ENCODE data around the gene ATL1.
"Not testable (repeated sequence)": the region's sequence is repeated elsewhere in the genome, so short reads cannot be mapped to it uniquely, and the experiment has no call there.

Gene ATL1

DNA sequence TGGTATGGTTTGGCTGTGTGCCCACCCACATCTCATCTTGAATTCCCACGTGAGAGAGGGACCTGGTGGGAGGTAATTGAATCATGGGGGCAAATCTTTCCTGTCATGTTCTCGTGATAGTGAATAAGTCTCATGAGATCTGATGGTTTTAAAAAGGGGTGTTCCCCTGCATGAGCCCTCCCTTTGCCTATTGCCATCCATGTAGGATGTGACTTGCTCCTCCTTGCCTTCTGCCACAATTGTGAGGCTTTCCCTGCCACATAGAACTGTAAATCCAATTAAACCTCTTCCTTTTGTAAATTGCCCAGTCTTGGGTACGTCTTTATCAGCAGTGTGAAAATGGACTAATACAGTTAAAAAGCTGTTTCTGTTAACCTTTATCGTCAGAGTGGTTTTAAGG lies 21.9 kb upstream of the ATL1 start:
- not testable (repeated sequence) for DNase-seq

DNA sequence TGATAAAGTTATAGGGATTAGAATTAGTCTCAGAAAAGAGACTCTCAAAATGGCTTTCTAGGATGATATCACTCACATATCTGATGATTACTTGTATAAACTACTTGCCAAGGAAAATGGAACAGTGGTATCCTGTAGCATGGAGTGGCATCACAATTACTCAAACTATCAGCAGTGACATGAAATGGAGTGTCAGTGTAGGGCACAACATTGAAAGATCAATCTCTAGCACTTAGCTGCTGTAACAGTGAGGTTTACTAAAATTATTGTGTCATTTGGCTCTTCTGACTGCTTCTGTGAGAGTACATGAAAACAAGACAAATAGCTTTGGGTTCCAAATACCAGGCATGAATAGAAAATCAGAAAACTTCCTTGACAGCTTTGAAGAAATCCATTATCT lies 20.9 kb upstream of the ATL1 start:
- DNase-seq = no peak

DNA sequence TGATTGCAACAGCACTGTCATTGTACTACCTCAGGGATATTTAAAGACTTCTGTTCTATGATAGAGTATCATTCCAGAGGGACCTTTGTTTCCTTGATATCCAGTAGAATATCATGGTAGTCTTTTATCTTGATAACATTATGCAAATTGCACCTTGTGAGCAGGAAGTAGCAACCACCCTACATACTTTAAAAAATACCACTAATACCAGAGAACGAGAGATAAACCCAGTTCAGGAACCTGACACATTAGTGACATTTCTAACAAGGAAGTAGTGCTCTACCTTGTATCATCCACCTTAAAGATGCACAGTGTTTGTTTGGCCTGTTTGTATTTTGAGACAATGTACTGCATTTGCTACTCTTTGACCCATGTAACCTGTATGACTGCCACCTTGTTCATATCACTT lies 18.8 kb upstream of the ATL1 start:
- no peak for DNase-seq

DNA sequence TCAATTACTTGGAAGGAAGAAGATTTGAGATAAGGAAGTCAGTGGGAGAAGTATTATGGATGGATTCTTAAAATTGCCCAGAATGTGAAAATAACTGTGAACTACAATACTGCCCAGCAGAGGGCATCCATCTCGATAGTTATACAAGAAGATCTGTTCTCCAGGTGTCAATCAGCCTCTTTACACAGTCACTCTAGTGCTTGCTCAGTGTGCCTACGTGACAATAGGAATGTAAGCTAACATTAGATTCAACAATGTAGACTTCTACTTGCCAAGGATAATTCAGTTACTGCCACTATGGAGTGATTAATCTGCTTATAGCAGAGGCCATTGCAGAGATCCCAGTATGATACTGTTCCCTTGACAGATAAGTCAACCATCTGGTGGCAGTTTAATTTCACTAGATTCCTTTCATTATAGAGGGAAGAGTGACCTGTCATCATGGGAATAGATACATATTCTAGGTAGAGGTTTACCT lies 17.0 kb upstream of the ATL1 start:
- peak; percentile 54 for DNase-seq

DNA sequence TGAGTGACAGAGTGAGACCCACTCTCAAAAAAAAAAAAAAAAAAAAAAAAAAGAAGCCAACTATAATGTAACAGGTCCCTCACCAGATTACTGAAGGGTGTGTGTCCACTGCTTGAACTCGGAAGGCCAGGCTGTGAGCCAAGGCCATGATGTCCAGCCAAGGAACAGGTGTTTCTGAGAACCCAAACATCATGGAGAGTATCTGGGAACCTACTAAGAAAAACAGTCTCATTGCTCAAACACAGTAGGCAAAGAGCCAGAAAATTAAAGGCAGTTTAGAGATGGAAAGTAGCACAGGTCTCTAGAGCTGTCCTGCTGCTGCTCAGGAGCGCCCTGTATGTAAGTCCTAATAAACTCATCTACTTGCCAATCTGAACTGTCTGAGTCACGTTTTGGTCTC lies 15.0 kb upstream of the ATL1 start:
- DNase-seq = no peak

DNA sequence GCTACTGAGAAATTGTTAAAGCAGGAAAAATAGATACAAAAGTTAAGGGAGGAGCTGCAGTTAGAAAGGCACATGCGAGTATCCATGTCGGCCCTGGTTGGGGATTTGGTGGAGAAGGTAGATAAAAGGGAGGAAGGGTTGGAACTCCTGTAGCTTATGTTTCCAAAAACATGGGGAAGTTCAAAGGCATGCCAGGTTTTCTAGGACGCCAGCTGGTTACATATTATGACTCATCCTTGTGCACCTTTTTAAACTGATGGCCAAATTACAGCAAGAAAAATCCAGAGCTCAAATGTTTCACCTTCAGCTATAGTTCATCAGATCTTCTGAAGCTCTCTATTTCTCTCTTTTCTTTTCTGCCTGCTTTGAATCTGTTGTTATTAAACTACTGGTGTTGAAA lies 14.3 kb upstream of the ATL1 start:
- DNase-seq = no peak

DNA sequence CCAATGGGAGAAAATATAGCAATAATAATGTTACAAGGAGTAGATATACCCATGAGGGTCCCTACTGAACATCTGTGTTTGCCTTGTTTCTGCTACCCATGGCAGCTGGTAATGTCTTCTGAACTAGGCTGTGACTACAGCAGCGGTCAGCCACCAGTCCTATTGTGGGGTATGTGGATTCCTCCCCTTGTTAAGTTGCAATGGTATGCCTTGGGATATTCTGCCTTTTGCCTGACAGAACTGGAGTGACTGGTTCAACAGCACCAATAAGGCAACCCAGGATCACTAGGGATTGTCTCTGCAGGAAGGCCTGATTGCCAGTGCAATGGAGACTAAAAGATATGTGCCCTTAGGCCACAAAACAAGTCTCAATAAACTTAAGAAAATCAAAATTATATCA lies 9.7 kb upstream of the ATL1 start:
- no peak for DNase-seq

DNA sequence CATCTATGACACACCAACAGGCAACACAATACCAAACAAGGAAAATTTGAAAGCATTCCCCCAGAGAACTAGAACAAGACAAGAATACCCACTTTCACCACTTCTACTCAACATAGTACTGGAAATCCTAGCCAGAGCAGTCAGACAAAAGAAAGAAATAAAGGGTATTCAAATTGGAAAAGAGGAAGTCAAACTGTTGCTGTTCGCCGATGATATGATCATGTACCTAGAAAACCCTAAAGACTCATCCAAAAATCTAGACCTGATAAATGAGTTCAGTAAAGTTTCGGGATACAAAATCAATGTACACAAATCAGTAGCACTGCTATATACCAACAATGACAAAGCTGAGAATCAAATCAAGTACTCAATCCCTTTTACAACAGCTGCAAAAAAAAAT lies 8.1 kb upstream of the ATL1 start:
- no peak for DNase-seq

DNA sequence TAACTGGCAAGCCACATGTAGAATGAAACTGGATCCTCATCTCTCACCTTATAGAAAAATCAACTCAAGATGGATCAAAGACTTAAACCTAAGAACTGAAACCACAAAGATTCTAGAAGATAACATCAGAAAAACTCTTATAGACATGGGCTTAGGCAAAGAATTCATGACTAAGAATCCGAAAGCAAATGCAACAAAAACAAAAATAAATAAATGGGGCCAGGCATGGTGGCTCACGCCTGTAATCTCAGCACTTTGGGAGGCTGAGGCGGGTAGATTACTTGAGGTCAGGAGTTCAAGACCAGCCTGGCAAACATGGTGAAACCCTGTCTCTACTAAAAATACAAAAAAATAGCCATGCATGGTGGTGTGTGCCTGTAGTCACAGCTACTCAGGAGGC lies 7.1 kb upstream of the ATL1 start:
- not testable (repeated sequence) for DNase-seq

DNA sequence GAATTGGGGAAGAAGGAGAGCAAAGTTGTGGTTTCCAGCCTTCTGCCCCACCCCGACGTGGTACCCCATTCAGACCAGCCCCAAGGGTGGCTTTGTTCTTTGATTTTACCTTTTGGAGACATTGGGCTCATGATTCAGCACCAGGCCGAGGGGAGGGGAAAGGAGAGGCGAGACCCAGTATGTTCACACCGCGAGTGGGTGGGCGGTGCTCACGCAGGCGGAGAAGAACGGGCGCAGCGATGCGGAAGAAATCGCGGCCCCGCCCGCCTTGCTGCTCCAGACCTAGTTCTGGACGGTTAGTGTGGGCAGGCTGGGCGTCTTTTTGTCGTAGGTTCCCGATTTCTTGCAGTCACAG lies 963 bp downstream of the ATL1 start:
- peak; percentile 64 for DNase-seq

DNA sequence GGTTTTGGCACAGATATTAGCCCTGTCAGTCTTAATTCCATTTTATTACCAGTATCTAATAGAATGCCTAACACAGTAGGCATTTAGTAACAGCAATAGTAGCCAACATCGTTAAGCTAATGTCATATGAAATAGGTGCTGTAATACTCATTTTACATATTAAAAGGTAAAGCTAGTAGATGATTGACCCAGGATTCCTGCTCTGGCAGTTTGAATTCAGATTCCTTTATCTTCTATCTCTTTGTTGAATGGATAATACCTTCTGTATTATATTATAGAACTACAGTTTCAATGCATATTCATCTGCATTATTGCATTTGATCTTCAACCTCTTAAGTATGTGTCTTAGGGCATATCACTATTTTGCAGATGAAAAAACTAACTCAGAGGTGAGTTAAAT lies 2.9 kb downstream of the ATL1 start:
- DNase-seq = no peak

DNA sequence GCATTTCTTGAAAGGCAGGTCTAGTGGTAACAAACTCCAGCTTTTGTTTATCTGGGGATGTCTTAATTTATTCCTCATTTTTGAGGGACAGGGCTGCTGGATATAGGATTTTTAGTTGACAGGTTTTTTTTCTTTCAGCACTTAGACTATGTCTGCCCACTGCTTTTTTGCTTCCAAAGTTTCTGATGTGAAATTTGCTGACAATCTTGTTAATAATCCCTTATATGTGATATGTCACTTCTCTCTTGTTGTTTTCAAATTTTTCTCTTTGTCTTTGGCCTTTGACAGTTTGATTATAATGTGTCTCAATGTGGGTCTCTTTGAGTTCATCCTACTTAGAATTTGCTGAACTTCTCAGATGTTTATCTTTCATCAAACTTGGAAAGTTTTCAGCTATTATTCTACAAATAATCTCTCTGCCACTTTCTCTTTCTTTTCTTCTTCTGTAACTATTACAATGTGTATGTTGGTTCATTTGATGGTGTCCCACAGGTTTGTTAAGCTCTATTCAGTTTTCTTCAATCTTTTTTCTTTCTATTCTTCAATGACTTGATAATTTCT lies 9.8 kb downstream of the ATL1 start:
- DNase-seq = no peak

DNA sequence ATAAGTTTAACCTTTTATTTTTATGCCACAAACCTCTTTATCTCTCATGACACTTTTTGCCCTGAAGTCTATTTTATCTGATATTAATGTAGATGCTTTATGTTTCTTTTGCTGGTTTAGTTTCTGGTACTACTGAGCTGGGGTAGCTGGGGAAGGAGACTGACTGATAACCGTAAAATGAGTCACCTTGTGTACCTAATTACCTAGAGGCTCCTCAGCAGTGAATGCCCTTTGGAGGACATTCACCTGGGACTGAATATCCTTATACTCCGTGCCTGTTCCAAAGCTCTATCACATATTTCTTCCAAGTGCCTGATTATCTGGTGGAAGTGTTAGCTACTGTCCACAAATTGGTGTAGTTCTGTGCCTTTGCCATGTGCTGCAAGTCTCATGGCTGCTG lies 13.9 kb downstream of the ATL1 start:
- DNase-seq = no peak

DNA sequence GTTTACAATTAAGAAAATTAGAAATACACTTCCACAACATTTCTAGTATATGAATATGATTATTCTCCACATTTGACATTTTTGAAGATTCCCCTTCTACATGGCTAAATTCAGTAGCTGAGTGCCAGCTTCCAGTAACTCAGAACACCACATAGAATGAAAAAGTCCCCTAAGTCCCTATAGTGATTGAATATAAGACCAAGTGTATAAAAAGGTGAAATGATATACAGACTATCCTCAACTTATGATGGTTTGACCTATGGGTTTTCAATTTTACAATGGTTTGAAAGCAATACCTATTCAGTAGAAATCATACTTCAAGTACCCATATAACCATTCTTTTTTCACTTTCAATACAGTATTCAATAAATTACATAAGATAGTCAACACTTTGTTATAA lies 15.8 kb downstream of the ATL1 start:
- DNase-seq = no peak

DNA sequence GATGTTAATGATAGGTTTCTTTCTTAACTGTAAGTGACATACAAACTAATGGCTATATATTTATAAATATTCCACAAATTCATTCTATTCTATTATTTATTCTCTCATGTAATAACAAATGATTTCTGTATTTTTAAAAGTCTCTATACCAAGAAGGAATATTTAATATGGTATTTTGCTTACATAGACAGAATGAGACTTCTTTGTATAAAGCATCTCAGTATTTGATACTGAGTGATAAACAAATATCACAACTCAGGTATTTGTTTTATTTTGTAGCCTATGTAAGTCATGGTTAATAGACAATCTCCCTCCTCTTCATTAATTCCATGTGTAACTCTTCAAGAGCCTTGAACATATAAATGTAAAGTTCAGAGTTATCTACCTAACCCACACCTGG lies 18.0 kb downstream of the ATL1 start:
- no peak for DNase-seq

DNA sequence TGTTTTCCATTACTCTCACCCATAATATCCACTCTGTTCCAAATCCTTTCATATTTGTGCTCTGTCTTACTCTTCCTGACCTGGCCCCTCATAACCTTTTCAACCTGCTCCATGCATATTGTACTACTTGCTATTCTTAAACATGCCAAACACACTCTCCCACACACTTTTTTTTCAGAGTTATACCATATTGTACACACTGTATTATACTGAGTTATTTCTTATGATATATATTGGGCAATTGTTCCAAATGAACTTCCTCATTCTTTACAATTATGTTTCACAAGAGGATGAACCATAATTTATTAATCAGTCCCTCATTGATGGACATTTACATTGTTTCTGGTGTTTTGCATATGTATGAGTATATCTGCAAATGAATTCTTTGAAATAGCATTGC lies 18.5 kb downstream of the ATL1 start:
- DNase-seq = no peak

DNA sequence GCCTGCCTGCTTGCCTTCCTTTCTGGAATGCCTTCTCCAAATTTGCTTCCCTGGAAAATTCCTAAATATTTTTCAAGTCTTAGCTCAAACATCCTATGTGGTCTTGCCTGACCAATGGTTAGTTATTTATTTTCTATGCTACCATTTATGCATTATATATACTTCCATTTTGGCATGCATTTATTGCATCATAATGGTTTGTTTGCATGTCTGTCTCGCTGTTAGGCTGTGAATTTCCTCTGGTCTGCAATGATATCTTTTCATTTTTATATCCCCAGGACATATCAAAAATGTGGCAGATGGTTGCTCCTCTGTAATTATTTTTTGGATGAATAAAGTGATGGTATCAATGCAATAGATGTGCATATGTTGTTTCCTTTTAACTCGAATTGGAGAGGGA lies 30.5 kb downstream of the ATL1 start:
- DNase-seq = no peak

DNA sequence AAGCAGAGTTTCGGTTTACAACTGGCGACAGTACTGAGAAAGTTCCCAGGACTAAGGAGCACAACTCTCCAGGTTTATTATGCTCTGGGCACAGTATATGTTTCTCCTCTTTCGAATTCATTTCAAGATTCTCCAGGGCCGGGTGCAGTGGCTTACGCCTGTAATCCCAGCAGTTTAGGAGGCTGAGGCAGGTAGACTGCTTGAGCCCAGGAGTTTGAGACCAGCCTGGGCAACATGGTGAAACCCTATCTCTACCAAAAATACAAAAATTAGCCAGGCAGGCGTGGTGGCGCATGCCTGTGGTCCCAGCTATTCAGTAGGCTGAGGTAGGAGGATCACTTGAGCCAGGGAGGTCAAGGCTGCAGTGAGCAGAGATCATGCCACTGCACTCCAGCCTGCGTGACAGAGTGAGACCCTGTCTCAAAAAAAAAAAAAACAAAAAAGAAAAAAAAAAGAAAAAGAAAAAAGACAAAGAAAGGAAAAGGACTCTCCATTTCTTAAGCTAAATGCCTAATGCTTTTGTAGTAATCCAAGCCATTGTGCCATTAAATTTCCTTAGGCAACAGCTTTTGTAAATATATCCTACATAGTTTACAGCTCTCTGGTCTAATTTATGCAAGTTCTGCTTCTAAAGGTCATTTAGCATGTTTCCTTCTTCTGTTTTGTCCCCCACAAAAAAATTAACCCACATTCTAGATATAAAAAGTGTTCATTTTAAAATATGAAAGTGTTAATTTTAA lies 34.8 kb downstream of the ATL1 start:
- DNase-seq = no peak

DNA sequence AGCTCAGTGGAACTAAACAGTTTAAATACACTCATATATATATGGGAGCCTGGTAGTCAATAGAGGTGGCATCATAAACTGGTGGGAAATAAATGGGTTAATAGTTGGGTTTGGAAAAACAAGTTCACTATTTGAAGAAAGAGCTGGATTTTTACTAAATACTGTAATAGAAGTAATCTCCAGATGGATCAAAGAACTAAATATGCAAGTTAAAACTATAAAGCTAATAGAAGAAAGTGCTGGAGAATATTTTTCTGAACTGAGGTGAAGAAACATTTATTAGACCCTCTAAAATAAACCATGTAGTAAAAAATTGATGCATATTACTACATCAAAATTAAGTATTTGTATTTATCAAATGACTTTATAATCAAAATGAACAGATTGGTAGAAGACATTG lies 38.8 kb downstream of the ATL1 start:
- DNase-seq = no peak

DNA sequence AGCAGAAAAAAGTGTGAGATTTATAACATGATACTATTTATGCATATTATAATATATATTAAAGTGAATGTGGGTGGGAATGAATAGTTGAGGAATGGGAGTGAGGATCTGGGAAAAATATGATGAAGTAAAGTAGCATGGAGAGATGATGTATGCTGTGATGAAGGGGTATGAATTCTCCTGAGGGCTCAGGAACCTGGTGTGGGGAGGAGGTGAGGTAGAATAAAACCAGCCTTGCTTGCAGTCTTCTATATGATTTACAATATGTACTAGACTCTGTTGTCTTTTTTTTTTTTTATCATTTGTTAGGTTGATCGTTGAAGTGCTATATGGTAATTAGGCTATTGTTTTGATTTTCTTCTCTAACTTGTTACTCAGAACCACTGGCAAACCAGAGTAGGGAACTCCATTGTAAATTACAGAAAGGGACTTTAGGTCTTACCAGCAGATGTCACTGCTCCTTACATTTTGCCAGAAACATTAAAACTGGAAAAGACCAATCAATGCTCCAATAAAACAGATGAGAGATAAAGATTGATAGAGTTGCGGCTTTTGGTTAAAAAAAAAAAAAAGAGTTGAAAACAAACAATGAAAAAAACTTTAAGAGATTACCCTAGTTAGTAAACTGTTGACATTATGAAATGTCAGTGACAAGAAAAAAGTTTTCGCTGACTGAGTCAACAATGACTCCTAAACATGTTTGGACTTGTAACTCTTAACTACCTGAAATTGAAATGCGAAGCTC lies 39.9 kb downstream of the ATL1 start:
- peak; percentile 57 for DNase-seq

DNA sequence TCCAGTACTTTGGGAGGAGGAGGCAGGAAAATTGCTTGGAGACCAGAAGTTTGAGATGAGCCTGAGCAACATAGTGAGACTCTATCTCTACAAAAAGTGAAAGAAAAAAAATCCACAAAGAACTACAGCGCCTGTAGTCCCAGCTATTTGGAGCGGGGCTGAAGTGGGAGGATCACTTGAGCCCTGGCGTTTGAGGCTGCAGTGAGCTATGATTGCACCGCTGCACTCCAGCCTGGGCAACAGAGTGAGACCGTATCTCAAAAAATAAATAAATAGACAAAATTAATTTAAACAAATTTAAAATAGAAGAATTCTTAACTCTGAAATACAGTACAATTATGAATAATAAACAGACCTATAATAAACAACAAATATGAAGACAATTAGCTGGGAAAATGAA lies 40.9 kb downstream of the ATL1 start:
- no peak for DNase-seq

DNA sequence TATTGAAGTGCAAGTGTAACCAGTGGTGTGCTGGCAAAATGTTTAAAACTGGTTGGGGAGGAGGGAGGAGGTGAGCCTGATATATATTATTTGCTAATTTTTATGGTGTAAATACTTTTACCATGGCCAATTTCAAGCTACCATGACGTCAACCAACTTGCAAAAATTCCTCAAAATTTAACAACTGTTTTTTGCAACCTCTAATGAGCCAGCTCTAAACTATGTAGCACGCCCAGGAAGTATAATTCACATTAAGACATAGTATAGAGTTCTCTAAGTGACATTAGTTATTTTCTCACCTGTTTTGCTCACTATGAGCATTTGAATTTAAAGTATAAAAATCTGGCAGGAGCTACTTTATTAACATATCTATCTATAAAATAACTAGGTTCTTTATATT lies 41.4 kb downstream of the ATL1 start:
- peak; percentile 76 for DNase-seq

DNA sequence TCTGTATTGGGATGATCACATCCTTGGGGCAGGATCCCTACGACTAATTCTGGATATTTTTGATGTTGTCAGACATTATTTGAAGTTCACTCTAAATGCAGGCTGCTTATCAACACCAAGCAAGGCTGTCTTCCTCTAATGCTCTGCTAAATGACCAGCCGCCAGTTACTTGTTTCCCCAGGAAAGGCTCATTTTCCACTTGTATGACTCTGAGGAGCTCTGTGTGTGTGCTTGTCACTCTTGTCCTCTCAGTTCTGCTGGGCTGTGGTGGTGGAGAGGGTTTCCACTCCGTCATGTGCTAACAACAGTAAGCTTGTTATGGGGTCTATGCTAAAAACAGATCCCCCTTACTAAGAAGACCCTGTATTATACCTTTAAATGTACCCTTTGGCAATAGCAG lies 42.1 kb downstream of the ATL1 start:
- no peak for DNase-seq

DNA sequence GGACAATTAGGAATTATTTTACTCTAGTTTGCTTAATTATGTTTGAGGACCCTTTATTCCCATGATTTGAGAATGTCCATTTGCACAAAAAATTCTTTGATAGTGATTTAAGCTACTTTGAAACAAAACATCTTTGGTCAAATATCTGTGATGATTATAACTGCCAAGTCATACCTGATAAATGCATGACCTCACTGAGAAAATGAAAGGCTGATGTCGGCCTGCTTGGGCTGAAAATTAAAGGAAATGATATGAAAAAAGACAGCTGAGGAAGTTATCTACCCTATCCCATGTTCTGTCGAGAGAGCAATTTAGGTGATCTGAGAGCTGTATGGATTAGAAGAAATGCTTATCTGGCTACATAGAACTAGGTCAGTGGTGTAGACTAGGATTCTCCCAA lies 43.6 kb downstream of the ATL1 start:
- DNase-seq = peak; percentile 39

DNA sequence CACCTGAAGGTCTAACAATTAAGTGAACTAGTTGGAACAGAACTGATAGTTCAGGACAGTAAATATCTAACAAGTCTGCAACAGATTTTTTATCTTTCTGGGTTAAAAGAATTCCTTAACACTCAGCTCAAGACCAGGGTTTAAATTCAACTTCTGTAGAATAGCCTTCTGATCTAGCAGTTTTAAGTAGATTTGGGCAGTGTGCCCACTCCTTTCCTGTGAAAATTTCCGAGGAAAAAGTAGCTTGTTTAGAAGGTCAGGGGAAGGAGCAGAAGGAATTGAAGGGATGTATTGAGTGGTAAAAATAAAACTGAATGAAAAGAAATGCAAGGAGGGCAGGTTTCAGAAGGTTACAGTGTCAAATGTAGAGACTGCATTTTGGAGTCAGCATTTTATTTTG lies 45.8 kb downstream of the ATL1 start:
- DNase-seq = peak; percentile 10
